ENCODE measurements around the gene GORASP1.

Gene GORASP1

DNA sequence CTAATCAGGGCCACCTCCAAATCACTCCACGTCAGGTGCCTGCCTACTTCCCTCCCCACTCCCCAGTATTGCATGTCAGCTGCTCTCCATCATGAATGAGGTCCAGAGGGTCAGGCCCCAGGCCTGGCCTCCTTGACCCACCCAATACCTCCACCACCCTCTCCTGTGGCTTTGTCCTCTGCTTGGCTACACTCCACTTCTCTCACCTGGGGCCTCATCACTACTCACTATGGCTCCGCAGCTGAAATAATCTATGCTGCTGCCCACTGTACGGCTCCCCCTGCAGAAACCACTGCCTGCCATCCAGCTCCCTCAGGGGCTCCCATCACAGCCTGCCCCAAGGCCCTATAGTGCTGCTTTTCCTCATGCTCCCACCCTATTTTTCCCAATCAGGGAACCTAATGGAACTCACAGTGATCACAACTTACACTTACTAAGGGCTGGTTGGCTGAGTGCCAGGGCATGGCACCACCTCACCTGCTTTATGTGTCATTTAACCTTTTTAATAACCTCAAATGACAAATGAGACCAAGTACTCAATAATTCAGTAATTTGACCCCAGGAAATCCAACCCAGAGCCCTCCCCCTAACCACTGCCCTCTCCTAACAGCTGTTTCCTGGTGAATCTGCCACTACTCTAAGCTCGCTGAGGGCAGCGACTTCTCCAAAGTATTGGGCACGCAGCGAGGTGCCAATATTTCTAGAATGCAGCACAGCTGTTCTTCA, 2.3 kb downstream of the GORASP1 start:
- peak overlapping the region; percentile 33 for H3K27ac ChIP-seq (ENCODE audit: low read depth, low read length)
- peak overlapping the region in 1 of 5 donors; percentile 35 for H3K9ac ChIP-seq (ENCODE audit: low read length in 5 of 5)
- peaks cover 3 to 68% (median 63%) of the 10 kb centered on the region in 5 donors for H3K4me1 ChIP-seq (ENCODE audit: control insufficient read depth in 5 of 5, insufficient read depth in 5 of 5, low read length in 5 of 5)
- no peaks in the 10 kb centered on the region for H3K27me3 ChIP-seq (ENCODE audit: control insufficient read depth in 5 of 5, insufficient read depth in 4 of 5, low read length in 5 of 5)
- H3K4me3 ChIP-seq (ENCODE audit: low read depth in 1 of 5, low read length in 5 of 5), result no peak overlapping the region
- no peaks in the 10 kb centered on the region for H3K9me3 ChIP-seq (ENCODE audit: control insufficient read depth in 5 of 5, low read length in 5 of 5)
- peaks cover 0 to 21% (median 11%) of the 10 kb centered on the region in 5 donors for H3K36me3 ChIP-seq (ENCODE audit: control insufficient read depth in 5 of 5, insufficient read depth in 5 of 5, low read length in 5 of 5)

GRCh38 chr3:39103791-39104552, 3.5 kb downstream of the GORASP1 start:
- Histone ChIP-seq H3K27ac (ENCODE audit: low read depth, low read length) (no peak overlapping the region), H3K9ac (ENCODE audit: low read length in 5 of 5) (peak overlapping the region in 1 of 5 donors; percentile 35), H3K4me1 (ENCODE audit: control insufficient read depth in 5 of 5, insufficient read depth in 5 of 5, low read length in 5 of 5) (peaks cover 3 to 68% (median 61%) of the 10 kb centered on the region in 5 donors), H3K36me3 (ENCODE audit: control insufficient read depth in 5 of 5, insufficient read depth in 5 of 5, low read length in 5 of 5) (peaks cover 0 to 33% (median 22%) of the 10 kb centered on the region in 5 donors), H3K27me3 (ENCODE audit: control insufficient read depth in 5 of 5, insufficient read depth in 4 of 5, low read length in 5 of 5) (no peaks in the 10 kb centered on the region), H3K4me3 (ENCODE audit: low read depth in 1 of 5, low read length in 5 of 5) (no peak overlapping the region), H3K9me3 (ENCODE audit: control insufficient read depth in 5 of 5, low read length in 5 of 5) (no peaks in the 10 kb centered on the region)

DNA sequence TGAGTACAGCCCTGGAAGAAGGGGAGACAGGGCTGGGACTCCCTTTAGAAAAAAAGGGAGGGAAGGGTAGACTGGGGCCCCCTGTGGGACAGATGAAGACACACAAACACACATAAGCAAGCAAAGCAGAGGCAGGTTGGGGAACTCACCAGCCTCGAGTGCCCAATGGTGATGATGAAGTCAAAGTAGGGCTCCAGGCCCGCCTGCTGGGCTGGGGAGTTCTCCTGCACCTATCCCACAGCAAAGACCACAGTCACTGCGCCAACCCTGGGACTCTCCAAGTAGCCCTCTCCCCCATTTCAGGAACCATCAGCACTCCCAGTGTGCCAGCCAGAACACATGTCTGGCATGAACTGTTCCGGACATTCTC, 4.1 kb downstream of the GORASP1 start:
- peaks cover 3 to 64% (median 54%) of the 10 kb centered on the region in 5 donors for H3K4me1 ChIP-seq (ENCODE audit: control insufficient read depth in 5 of 5, insufficient read depth in 5 of 5, low read length in 5 of 5)
- no peak overlapping the region for H3K27ac ChIP-seq (ENCODE audit: low read depth, low read length)
- H3K27me3 ChIP-seq (ENCODE audit: control insufficient read depth in 5 of 5, insufficient read depth in 4 of 5, low read length in 5 of 5), result no peaks in the 10 kb centered on the region
- no peaks in the 10 kb centered on the region for H3K9me3 ChIP-seq (ENCODE audit: control insufficient read depth in 5 of 5, low read length in 5 of 5)
- H3K36me3 ChIP-seq (ENCODE audit: control insufficient read depth in 5 of 5, insufficient read depth in 5 of 5, low read length in 5 of 5), result peaks cover 0 to 39% (median 29%) of the 10 kb centered on the region in 5 donors
- H3K4me3 ChIP-seq (ENCODE audit: low read depth in 1 of 5, low read length in 5 of 5), result no peak overlapping the region
- H3K9ac ChIP-seq (ENCODE audit: low read length in 5 of 5), result peak overlapping the region in 2 of 5 donors; percentile 26 to 54

DNA sequence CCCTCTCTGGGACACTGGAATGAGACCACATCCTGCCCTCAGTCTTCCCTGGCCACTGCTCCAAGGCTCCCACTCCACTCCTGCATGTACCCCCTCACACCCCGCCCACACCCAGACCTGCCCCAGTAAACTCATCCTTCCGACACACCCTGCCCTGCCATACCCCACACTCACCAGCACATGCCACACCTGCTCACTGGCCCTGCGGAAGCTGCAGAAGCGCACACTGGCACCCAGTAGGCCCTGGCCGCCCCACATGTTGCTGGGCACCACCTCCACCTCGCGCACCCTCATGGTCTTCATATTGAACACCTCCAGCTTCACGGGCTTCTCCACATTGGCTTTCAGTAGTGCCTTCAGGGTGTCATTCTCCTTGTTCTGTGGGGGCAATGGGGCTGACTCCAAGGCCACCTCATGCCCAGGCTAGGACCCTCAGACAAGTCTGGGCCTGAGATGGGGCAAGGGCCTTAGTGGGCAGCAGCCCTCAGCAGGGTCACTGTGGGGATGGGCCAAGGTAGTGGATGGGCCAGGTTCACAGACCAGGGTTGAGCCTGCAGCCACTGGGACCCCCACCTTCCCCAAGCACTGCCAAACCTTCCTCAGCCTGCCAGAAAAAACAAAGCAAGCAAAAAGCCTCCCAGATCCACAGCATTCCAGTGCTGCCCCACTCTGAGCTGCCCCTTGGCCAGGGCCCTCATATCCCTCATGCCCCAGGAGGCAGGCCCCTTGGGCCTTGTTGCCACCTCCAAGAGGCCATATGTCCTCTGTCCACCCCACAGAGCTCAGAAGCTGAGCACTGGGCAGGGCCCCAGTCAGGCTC, 4.7 kb downstream of the GORASP1 start:
- H3K4me3 ChIP-seq (ENCODE audit: low read depth in 1 of 5, low read length in 5 of 5), result no peak overlapping the region
- peak overlapping the region in 2 of 5 donors; percentile 26 to 54 for H3K9ac ChIP-seq (ENCODE audit: low read length in 5 of 5)
- no peaks in the 10 kb centered on the region for H3K27me3 ChIP-seq (ENCODE audit: control insufficient read depth in 5 of 5, insufficient read depth in 4 of 5, low read length in 5 of 5)
- no peaks in the 10 kb centered on the region for H3K9me3 ChIP-seq (ENCODE audit: control insufficient read depth in 5 of 5, low read length in 5 of 5)
- H3K27ac ChIP-seq (ENCODE audit: low read depth, low read length), result no peak overlapping the region
- H3K4me1 ChIP-seq (ENCODE audit: control insufficient read depth in 5 of 5, insufficient read depth in 5 of 5, low read length in 5 of 5), result peaks cover 3 to 58% (median 48%) of the 10 kb centered on the region in 5 donors
- H3K36me3 ChIP-seq (ENCODE audit: control insufficient read depth in 5 of 5, insufficient read depth in 5 of 5, low read length in 5 of 5), result peaks cover 0 to 45% (median 35%) of the 10 kb centered on the region in 5 donors

DNA sequence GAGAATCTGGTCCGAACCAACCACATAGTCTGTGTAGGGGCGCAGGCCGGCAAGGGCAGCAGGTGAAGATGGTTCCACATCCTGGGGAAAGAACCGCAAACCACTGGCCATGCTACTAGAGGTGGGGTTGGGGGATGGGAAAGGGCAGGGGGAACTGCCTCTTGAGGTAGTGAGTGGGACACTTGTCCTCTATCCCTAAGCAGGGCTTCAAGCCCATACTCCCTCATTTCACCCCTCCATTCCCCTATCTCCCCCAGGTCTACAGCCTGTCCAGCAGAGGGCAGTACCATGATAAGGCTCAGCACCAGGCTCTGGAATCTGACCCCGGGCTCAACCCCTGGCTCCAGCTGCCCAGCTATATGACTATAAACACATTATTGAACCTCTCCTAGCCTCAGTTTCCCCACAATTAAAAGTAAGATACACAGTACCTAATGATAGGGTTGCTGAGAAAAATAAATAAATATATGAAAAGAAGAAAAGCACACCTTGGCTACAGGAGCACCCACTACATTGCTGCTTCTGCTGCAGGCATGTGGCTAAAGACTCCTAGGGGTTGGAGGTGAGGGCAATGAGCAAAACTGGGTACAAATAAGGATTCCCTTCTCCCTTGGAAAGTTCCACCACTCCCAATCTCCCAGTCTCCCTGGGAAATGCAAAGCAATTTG, 6.3 kb downstream of the GORASP1 start:
- H3K4me3 ChIP-seq (ENCODE audit: low read depth in 1 of 5, low read length in 5 of 5), result no peak overlapping the region
- peaks cover 0 to 61% (median 50%) of the 10 kb centered on the region in 5 donors for H3K36me3 ChIP-seq (ENCODE audit: control insufficient read depth in 5 of 5, insufficient read depth in 5 of 5, low read length in 5 of 5)
- peak overlapping the region in 1 of 5 donors; percentile 29 for H3K9ac ChIP-seq (ENCODE audit: low read length in 5 of 5)
- H3K27me3 ChIP-seq (ENCODE audit: control insufficient read depth in 5 of 5, insufficient read depth in 4 of 5, low read length in 5 of 5), result no peaks in the 10 kb centered on the region
- H3K4me1 ChIP-seq (ENCODE audit: control insufficient read depth in 5 of 5, insufficient read depth in 5 of 5, low read length in 5 of 5), result peaks cover 2 to 56% (median 46%) of the 10 kb centered on the region in 5 donors
- no peaks in the 10 kb centered on the region for H3K9me3 ChIP-seq (ENCODE audit: control insufficient read depth in 5 of 5, low read length in 5 of 5)
- H3K27ac ChIP-seq (ENCODE audit: low read depth, low read length), result no peak overlapping the region

- no peak overlapping the region for H3K27ac ChIP-seq (ENCODE audit: low read depth, low read length)
- H3K4me1 ChIP-seq (ENCODE audit: control insufficient read depth in 5 of 5, insufficient read depth in 5 of 5, low read length in 5 of 5), result peaks cover 0 to 49% (median 39%) of the 10 kb centered on the region in 5 donors
- no peak overlapping the region for H3K4me3 ChIP-seq (ENCODE audit: low read depth in 1 of 5, low read length in 5 of 5)
- H3K36me3 ChIP-seq (ENCODE audit: control insufficient read depth in 5 of 5, insufficient read depth in 5 of 5, low read length in 5 of 5), result peaks cover 0 to 66% (median 56%) of the 10 kb centered on the region in 5 donors
- no peaks in the 10 kb centered on the region for H3K9me3 ChIP-seq (ENCODE audit: control insufficient read depth in 5 of 5, low read length in 5 of 5)
- H3K9ac ChIP-seq (ENCODE audit: low read length in 5 of 5), result no peak overlapping the region
- H3K27me3 ChIP-seq (ENCODE audit: control insufficient read depth in 5 of 5, insufficient read depth in 4 of 5, low read length in 5 of 5), result no peaks in the 10 kb centered on the region
Measured at GRCh38 chr3:39100500-39100886, 6.9 kb downstream of the GORASP1 start.

GRCh38 chr3:39099738-39100499, 7.5 kb downstream of the GORASP1 start:
- Histone ChIP-seq H3K9me3 (ENCODE audit: control insufficient read depth in 5 of 5, low read length in 5 of 5) (no peaks in the 10 kb centered on the region), H3K4me3 (ENCODE audit: low read depth in 1 of 5, low read length in 5 of 5) (no peak overlapping the region), H3K27me3 (ENCODE audit: control insufficient read depth in 5 of 5, insufficient read depth in 4 of 5, low read length in 5 of 5) (no peaks in the 10 kb centered on the region), H3K4me1 (ENCODE audit: control insufficient read depth in 5 of 5, insufficient read depth in 5 of 5, low read length in 5 of 5) (peaks cover 0 to 44% (median 34%) of the 10 kb centered on the region in 5 donors), H3K27ac (ENCODE audit: low read depth, low read length) (no peak overlapping the region), H3K36me3 (ENCODE audit: control insufficient read depth in 5 of 5, insufficient read depth in 5 of 5, low read length in 5 of 5) (peaks cover 1 to 71% (median 62%) of the 10 kb centered on the region in 5 donors), H3K9ac (ENCODE audit: low read length in 5 of 5) (no peak overlapping the region)

DNA sequence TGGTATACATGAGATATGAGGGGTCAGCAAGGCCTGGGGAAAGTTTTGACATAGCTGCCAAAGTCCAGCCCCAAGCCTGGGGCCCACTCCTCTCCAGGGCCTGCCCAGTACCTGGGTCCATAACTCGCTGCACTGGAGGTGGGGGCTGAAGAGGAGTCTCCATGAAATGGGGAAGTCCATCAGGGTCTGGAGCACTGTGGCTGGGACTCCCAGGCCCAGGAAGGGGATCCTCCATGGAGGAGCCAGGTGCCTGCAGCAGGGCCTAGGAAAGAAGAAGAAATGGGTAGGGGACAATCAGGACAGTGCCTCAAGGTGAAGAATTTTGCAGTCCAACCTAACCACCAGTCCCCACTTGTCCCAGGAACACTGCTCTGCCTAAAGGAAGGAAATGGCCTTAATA, 8.2 kb downstream of the GORASP1 start:
- no peaks in the 10 kb centered on the region for H3K9me3 ChIP-seq (ENCODE audit: control insufficient read depth in 5 of 5, low read length in 5 of 5)
- peaks cover 0 to 37% (median 27%) of the 10 kb centered on the region in 5 donors for H3K4me1 ChIP-seq (ENCODE audit: control insufficient read depth in 5 of 5, insufficient read depth in 5 of 5, low read length in 5 of 5)
- no peaks in the 10 kb centered on the region for H3K27me3 ChIP-seq (ENCODE audit: control insufficient read depth in 5 of 5, insufficient read depth in 4 of 5, low read length in 5 of 5)
- peaks cover 7 to 78% (median 69%) of the 10 kb centered on the region in 5 donors for H3K36me3 ChIP-seq (ENCODE audit: control insufficient read depth in 5 of 5, insufficient read depth in 5 of 5, low read length in 5 of 5)
- no peak overlapping the region for H3K4me3 ChIP-seq (ENCODE audit: low read depth in 1 of 5, low read length in 5 of 5)
- no peak overlapping the region for H3K9ac ChIP-seq (ENCODE audit: low read length in 5 of 5)
- no peak overlapping the region for H3K27ac ChIP-seq (ENCODE audit: low read depth, low read length)

DNA sequence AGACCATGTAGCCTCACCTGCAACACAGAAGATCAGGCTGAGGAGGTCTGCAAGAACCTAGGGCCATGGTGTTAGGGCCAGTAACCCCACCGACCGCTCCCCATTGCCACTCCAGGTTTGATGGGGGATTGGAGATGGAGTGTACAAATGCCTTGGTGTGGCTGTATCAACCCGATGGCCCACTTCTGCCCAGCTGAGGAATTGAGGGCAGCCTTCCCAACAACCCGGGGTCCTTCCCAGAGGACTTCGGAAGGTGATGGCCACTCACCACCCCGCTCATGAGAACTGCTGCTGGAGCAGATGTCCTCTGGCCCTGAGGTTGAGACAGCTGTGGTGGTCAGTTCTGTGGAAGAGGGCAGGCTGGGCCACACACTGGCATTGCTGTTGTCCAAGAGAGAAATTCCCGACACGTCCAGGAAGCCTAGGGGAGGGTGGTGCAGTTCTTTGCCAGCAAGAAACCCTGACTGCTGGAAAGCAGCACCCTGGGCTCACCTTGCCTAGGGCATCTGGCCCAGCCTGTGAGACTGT, 8.9 kb downstream of the GORASP1 start:
- H3K9ac ChIP-seq (ENCODE audit: low read length in 5 of 5), result no peak overlapping the region
- H3K27ac ChIP-seq (ENCODE audit: low read depth, low read length), result no peak overlapping the region
- H3K27me3 ChIP-seq (ENCODE audit: control insufficient read depth in 5 of 5, insufficient read depth in 4 of 5, low read length in 5 of 5), result no peaks in the 10 kb centered on the region
- no peak overlapping the region for H3K4me3 ChIP-seq (ENCODE audit: low read depth in 1 of 5, low read length in 5 of 5)
- H3K9me3 ChIP-seq (ENCODE audit: control insufficient read depth in 5 of 5, low read length in 5 of 5), result no peaks in the 10 kb centered on the region
- peaks cover 10 to 84% (median 76%) of the 10 kb centered on the region in 5 donors for H3K36me3 ChIP-seq (ENCODE audit: control insufficient read depth in 5 of 5, insufficient read depth in 5 of 5, low read length in 5 of 5)
- peaks cover 0 to 30% (median 20%) of the 10 kb centered on the region in 5 donors for H3K4me1 ChIP-seq (ENCODE audit: control insufficient read depth in 5 of 5, insufficient read depth in 5 of 5, low read length in 5 of 5)
